HG03175 (cell line): Measurements from ENCODE around the gene MYH6.
"Not testable (repeated sequence)": the region's sequence is repeated elsewhere in the genome, so short reads cannot be mapped to it uniquely, and the experiment has no call there.

Experiments used
- ATAC-seq: cut with Tn5 transposase; IDR thresholded peaks from one replicate; pipeline ENCODE4 v1.9.1; 2021; ENCODE audit warnings: mild to moderate bottlenecking, moderate library complexity; ENCODE audit not compliant: unreplicated experiment

MYH6 gene

DNA sequence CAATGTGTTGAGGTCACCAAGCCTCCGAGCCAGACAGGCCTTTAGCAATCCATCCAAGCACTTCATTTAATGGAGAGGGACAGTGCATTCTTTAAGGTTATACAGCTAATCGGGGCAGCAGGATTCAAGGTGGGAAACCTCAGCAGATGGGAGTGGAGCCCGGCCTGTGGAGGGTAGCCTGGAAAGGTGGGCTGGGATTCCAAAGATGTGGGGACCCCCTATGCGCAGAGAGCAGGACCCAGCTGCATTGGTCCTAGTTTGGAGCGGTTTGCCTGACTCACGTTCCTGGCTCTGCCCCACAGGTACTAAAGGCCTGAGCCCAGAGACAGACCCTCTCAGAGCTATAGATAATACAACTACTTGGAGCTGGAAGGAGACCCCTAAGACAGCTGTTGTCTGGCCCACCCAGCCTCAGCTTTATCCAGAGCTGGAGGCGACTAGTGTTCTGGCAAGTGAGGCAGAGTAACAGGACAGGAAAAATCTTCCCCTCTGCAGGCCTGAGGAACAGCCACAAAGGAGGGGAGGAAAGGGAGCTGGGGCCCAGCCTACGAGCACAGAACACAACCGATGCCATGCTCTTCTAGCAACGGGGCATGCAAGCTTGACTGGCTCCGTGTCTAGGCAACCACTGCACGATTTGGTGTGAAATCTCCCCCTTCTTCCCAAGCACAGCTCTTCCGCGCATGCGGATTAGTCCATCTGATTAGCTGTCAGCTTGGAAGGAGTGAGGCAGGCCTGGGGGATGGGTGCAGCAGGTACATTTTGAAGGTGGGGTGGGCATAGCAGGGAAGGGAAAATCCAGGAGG is 28.5 kb upstream of the MYH6 start:
- no peak for ATAC-seq

DNA sequence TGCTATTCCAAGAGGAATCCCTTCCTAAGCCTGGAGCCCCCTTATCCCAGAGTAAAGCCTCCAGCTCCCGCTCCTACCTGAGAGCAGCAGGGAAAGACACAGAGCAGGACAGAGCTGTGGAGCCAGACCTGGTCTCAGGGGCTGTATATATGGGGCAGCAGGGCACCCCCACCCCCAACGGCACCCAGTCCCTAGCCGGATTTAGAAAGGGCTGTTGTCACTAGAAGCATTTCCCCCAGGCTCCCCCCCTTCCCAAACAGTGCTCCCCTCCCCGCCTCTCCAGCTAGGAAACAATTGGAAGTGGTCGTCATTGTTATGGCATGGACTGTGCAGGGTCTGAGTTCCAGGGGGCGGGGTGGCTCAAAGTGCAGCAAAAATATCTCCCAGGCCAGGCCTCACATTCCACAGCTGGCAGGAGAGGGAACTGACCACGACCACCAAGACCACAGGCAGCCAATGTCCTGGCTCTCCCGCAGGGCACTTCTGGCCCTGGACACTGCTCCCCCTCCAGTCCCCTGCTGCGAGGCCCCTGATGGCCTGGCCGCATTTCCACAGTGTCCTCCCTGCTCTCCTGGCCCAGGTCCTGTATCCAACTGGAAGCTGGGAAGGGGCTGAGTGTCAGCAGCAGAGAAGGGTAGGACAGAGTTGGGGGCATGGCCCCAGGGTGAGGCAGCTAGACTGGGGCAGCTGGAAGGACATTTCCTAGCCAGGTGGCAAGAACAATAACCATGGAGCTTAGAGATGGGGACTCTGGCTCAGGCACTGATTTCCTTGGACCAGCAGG is 27.7 kb upstream of the MYH6 start, which contains the start of gene MYH7:
Gene MYH7 (minus strand): TSS at position 118 of the 784 bp plus-strand sequence. CDS start 1,928 bp downstream, outside the sequence.
- no peak for ATAC-seq

DNA sequence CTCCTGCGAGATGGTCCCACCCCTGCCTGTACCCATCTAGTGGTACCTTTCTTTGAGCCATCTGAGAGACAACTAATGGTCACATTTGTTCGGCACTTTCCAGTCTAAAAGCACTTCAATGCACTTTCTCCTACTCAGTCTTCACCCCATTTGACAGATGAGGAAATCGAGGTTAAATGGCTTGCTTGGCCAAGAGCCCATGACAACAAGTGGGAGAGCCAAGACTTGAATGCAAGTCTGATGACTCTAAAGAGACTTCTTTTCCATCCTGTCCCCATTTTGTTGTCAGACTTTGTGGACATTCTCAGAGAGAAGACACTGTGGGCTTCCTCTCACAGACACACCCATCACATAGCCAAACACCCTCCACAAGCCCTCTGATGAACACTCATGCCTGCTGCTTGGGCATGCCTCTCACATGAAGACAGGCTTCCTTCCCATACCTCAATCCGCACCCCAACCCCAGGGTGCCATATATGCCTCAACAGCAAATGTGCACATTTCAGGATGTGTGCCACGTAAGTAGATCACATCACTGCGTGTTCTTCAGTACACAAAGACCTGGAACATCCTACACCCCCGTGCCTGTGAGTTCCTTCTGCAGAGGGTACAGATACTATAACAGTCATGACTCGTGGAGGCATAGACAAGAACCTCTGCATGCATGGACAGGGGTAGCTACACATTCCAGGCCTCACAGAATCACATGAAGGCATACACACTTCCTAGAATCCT is 26.6 kb upstream of the MYH6 start:
- no peak for ATAC-seq

DNA sequence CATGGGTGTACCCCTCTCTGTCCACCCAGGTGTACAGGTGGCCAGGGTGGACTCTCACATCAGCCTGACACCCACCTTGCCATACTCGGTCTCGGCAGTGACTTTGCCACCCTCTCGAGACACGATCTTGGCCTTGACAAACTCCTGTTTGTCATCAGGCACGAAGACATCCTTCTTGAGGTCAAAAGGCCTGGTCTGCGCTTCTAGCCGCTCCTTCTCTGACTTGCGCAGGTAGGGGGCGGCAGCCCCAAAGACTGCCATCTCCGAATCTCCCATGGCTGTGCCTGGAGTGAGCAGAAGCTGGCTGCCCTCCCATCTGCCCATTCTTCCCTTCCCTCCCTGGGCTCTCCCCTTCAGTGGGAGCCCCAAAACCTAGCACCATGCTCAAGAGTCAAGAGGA is 25.4 kb upstream of the MYH6 start:
- ATAC-seq, result no peak

DNA sequence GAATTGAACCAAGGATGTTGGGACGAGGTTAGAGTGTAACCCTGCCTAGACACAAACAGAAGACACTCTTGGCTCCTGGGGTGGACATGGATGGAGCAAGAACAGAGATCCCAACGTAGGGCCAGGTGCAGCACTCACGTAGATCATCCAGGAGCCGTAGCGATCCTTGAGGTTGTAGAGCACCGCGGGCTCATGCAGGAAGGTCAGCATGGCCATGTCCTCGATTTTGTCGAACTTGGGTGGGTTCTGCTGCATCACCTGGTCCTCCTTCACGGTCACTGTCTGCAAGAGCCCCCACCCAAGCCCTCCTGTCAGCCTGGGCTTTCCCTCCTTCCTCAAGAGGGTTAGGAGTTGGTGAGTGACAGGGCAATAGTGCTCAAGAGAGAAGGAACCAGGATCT is 24.9 kb upstream of the MYH6 start:
- no peak for ATAC-seq

DNA sequence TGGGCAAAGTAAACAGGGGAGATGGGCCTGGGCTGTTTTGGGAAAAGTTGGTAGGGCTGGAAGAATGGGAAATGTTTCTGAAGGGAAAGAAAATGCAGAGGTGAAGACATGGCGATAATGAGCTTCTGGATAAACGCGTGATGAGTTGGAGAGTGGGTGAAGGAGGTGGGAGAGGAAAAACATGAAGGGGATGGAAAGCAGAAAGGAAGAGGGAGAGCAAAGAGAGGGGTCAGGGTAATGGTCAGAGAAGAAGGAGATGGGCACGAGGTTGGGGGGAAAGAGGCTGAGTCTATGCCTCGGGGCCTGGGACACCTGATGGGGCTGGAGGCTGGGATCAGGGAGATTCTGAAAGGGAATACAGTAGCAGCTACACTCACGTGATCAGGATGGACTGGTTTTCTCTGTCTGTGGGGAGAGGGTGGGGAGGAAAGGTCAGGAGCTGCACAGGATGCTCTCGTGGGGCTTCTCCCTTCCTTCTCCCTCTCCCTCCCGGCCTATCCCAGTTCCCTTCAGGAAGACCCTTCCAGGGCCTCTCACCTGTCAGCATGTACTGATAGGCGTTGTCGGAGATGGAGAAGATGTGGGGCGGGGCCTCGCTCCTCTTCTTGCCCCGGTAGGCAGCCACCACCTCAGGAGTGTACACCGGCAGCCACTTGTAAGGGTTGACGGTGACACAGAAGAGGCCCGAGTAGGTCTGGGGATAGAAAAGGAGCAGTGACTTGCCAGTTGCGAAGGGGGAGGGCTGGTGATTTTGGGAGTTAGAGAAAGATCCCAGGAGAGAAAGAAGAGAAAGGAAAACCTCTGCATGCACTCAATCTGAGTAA is 24.2 kb upstream of the MYH6 start:
- ATAC-seq, result no peak

DNA sequence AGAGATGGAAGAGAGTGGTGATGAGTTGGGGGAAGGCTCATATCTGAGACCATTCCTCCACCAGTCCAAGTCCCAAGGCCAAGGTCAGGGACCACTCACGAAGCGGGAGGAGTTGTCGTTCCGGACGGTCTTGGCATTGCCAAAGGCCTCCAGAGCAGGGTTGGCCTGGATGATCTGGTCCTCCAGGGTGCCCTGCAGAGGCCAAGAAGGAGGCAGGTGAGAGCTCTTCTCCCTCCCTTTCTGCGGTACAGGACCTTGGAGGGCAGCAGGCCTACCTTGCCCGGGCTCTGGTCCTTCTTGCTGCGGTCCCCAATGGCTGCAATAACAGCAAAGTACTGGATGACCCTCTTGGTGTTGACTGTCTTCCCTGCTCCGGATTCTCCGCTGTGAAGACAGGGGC is 23.4 kb upstream of the MYH6 start:
- ATAC-seq, result no peak

DNA sequence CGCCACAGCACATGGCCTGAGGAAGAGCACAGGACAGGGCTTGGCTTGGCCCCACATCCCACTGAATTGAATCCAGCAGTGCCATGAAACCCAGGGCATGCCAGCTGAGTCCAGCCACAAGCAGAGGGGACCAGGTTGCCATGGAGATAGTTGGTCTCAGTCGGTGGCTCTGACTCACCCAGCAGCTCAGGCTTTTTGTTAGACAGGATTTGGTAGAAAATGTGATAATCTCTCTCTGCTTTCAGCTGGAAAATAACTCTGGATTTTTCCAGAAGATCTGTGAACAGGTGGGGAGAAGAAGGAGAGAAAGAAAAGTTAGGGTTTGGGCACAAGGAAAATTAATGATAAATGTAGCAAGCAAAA is 22.6 kb upstream of the MYH6 start:
- no peak for ATAC-seq

DNA sequence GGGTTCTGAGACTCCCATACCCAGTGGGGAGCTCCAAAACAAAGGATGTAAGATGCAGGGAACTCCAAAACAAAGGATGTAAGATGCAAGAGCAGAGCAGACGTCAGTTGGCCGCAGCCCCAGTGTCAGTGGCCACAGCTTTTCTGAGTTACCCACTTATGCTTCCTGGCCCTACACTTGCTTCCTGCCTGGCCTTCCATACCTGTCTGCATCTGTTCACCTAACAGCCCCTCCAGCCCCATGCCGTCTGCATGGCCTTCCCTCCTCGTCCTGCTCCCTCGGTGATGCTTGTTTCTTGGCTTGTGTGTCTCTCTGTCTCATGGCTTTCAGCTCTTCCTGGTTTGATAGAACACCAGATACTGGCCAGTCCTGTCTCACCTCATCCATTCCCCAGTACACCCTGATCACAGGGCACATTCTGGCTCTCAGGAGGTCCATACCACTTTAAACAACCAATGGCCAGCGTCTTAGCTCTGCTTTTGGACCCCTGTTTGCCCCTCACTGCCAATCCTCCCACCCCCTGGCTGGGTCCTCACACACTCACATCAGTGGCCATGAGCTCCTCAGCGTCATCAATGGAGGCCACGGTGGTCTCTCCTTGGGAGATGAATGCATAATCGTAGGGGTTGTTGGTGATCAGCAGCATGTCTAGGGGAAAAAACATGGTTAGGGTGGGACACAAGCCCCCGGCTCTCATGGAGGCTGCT is 22.1 kb upstream of the MYH6 start:
- no peak for ATAC-seq

DNA sequence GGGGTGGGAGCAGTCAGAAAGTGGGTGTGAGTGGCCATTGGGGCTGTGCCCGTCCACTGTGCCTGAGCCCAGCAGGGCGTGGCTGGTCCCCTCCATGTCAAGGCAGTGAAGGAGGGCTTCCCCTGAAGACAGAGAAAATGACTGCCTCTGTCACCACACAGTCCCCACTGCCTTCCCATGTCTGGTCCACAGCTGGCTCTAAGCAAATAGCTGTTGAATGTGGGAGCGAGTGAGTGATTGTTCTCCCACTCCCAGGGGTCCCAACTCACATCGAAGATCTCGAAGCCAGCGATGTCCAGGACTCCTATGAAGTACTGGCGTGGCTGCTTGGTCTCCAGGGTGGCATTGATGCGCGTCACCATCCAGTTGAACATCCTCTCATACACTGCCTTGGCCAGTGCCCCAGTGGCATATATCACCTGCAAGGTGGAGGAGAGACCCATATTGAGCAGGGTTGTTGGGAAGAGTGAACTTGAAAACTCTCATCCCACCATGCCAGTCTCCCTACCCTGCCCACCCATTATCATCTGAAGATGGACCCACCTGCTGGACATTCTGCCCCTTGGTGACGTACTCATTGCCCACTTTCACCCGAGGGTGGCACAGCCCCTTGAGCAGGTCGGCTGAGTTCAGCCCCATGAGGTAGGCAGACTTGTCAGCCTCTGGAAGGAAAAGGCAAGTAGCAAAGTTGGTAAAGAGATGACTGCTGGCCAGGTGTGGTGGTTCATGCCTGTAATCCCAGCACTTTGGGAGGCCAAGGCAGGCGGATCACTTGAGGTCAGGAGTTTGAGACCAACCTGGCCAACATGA is 20.8 kb upstream of the MYH6 start:
- ATAC-seq, result no peak

DNA sequence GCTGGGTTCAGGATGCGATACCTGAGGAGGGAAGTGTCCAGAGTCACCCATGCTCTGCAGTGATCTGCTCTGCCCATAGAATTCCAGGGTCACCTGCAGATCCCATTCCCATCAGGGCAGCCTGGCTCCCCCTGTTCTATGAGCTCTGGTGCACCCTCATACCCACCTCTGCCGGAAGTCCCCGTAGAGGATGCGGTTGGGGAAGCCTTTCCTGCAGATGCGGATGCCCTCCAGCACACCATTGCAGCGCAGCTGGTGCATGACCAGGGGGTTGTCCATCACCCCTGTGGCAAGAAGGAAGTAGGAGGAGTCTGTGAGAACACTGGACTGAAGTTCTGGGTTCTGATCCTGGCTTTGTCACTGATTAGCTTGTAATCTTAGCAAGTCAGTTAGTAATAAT is 17.7 kb upstream of the MYH6 start:
- not testable (repeated sequence) for ATAC-seq

DNA sequence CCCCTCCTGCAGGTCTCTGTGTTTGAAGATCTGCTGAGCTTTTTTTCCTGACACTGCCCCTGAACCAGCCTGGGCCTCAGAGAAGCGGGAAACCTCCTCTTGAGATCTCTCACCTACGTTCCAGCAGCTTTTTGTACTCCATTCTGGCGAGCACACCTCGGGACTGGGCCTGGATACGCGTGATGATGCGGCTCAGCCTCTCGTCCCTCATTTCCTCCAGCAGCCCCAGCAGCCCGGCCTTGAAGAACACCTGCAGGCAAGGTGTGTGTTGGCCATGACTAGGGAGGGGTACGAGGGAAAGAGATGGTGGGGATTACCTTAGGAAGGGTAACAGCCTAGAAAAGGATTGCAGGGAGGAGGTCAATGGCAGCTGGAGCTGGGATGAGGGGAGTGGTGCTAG is 17.1 kb upstream of the MYH6 start:
- no peak for ATAC-seq

DNA sequence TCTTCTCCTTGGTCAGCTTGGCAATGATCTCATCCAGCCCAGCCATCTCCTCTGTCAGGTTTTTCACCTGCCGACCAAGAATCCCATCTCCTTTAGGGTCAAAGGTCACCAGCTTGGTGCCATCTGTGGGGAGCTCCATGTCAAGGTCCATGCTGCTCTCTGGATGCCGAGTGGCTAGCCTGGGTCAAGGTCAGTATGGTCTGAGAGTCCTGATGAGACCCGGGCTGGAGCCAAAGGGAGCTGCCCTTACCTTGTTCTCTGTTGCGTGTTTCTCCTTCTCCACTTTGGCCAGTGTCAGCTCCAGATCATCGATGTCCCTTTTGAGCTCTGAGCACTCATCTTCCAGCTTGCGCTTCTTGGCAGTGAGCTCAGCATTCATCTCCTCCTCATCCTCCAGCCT is 15.6 kb upstream of the MYH6 start:
- ATAC-seq, result no peak

DNA sequence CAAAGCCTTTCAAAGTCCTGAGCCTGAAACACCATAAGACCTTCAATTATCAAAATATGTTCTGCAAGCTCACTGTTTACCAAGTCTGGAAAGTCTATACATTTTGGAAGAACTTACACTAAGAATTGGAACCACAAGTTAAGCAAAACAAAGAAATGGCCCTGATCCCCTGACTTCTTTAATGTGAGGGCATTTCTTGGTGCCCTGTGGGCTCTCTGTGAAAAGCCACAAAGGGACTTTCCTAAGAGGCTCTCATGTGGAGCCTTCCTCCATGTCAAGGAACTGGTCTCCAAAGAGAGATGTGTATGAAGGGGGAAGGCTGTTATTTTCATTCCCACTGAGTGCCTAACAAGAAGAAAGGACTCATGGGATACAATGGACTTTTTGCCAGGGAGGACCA is 13.5 kb upstream of the MYH6 start:
- ATAC-seq, result no peak

DNA sequence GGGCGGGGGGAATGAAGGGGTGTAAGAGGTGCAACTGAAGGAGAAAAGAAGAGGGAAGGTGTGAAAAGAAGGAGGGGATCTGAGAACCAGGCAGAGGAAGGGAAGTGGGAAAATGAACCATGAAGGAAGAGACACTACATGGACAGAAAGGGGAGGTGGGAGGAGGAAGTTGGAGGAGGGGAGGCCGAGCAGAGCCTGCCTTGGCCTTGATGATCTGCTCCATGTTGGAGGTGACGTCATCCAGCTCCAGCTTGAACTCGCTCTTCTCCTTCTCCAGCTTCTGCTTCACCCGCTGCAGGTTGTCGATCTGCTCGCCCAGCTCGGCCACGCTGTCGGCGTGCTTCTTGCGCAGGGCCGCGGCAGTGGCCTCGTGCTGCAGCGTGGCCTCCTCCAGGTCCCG is 11.6 kb upstream of the MYH6 start:
- not testable (repeated sequence) for ATAC-seq

DNA sequence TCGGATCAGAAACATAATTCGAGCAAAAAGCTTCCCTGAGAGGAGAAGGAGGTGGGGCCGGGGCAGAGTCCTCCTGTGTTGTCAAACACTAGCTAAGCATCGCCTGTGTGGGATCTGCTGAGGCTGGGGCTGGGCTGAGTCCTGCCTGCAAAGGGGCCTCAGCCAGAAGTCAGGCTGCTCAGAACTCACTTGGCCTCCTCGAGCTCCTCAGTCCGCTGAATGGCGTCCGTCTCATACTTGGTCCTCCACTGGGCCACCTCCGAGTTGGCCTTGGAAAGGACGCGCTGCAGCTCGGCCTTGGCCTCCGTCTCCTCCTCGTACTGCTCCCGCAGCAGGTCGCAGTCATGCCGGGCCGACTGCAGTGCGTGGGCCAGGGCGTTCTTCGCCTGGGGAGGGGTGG is 9.9 kb upstream of the MYH6 start:
- no peak for ATAC-seq

DNA sequence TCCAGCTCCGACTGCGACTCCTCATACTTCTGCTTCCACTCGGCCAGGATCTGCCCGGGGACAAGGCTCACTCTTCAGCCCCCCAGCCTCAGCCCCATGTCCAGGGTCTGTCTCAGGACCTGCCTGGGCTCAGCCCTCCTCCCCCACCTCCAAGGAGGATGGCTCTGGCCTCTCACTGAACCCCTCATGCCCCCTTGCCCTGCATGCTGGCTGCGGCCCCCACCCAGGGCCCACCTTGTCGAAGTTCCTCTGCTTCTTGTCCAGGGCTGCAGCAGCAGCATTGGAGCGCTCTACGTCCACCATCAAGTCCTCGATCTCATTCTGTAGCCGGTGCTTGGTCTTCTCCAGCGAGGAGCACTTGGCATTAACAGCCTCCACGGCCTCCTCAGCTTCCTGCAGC is 9.2 kb upstream of the MYH6 start:
- ATAC-seq, result not testable (repeated sequence)

DNA sequence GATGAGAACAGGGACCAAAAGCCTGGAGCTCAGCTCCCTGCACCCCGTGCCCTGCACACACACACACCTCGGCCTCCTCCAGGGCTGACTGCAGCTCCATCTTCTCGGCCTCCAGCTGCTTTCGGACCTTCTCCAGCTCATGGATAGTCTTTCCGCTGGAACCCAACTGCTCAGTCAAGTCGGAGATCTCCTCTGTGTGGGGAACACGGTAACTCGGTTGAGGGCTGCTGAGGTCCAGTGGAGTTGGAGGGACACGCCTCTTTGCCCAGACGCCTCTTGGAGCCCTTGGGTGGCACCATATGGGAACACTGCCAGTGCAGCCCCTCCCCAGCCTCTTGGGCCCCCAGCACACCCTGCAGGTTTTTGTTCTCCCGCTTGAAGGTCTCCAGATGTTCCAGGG is 8.7 kb upstream of the MYH6 start:
- no peak for ATAC-seq
